ENCODE results near the gene SHB. TPM values are rescaled to one million over a fixed set of nuclear protein-coding genes. Genes with fewer than 3 reads are reported as not detected.

The SHB gene
- polyA plus RNA-seq, 4 donors, result 8.9 to 22.2 (median 14.0) TPM

GRCh38 chr9:38071470-38072134, 2.6 kb upstream of the SHB start:
- peaks cover 0 to 14% (median 6%) of the 10 kb centered on the region in 3 donors for H3K4me1 ChIP-seq (ENCODE audit: control insufficient read depth in 3 of 3, insufficient read depth in 2 of 3, low read depth in 1 of 3, low read length in 2 of 3)
- whole genome bisulfite sequencing, 3 donors, result 57 to 71% (median 62%) methylated on average over 7 of the region's 7 CpGs
- H3K27ac ChIP-seq (ENCODE audit: low read depth in 1 of 3, low read length in 2 of 3), result no peak overlapping the region
- H3K9me3 ChIP-seq (ENCODE audit: control insufficient read depth in 2 of 2, insufficient read depth in 1 of 2, low read depth in 1 of 2, low read length in 1 of 2), result peaks cover 0 to 4% of the 10 kb centered on the region in 2 donors
- H3K36me3 ChIP-seq (ENCODE audit: control insufficient read depth in 3 of 3, insufficient read depth in 2 of 3, low read depth in 1 of 3, low read length in 3 of 3), result no peaks in the 10 kb centered on the region
- no peak for FAIRE-seq
- no peaks in the 10 kb centered on the region for H3K27me3 ChIP-seq (ENCODE audit: control insufficient read depth in 3 of 3, insufficient read depth in 3 of 3, low read length in 3 of 3)
- DNase-seq, result no peak
- no peak overlapping the region for H3K4me3 ChIP-seq (ENCODE audit: low read depth in 1 of 3, low read length in 3 of 3)

GRCh38 chr9:38067859-38068681, 957 bp downstream of the SHB start:
- Histone ChIP-seq H3K4me3 (ENCODE audit: low read depth in 1 of 3, low read length in 3 of 3) (peak overlapping the region; percentile 89 to 93 (median 93)), H3K36me3 (ENCODE audit: control insufficient read depth in 3 of 3, insufficient read depth in 2 of 3, low read depth in 1 of 3, low read length in 3 of 3) (peaks cover 0 to 27% (median 0%) of the 10 kb centered on the region in 3 donors), H3K9me3 (ENCODE audit: control insufficient read depth in 2 of 2, insufficient read depth in 1 of 2, low read depth in 1 of 2, low read length in 1 of 2) (no peaks in the 10 kb centered on the region), H3K27ac (ENCODE audit: low read depth in 1 of 3, low read length in 2 of 3) (peak overlapping the region; percentile 86 to 90 (median 88)), H3K27me3 (ENCODE audit: control insufficient read depth in 3 of 3, insufficient read depth in 3 of 3, low read length in 3 of 3) (no peaks in the 10 kb centered on the region), H3K4me1 (ENCODE audit: control insufficient read depth in 3 of 3, insufficient read depth in 2 of 3, low read depth in 1 of 3, low read length in 2 of 3) (peaks cover 5 to 39% (median 13%) of the 10 kb centered on the region in 3 donors)
- no peak for FAIRE-seq
- DNase-seq, result peak in 1 of 2 donors; percentile 66
- WGBS, 3 donors, result 0 to 1% (median 0%) methylated on average over 76 to 107 of the region's 107 CpGs

- peaks cover 0 to 30% (median 0%) of the 10 kb centered on the region in 3 donors for H3K36me3 ChIP-seq (ENCODE audit: control insufficient read depth in 3 of 3, insufficient read depth in 2 of 3, low read depth in 1 of 3, low read length in 3 of 3)
- WGBS, 3 donors, result 2 to 4% (median 3%) methylated on average over 47 of the region's 47 CpGs
- peak overlapping the region; percentile 89 to 93 (median 93) for H3K4me3 ChIP-seq (ENCODE audit: low read depth in 1 of 3, low read length in 3 of 3)
- DNase-seq (peak; percentile 63 to 72), FAIRE-seq (no peak)
- peaks cover 10 to 48% (median 13%) of the 10 kb centered on the region in 3 donors for H3K4me1 ChIP-seq (ENCODE audit: control insufficient read depth in 3 of 3, insufficient read depth in 2 of 3, low read depth in 1 of 3, low read length in 2 of 3)
- H3K9me3 ChIP-seq (ENCODE audit: control insufficient read depth in 2 of 2, insufficient read depth in 1 of 2, low read depth in 1 of 2, low read length in 1 of 2), result peaks cover 0 to 5% of the 10 kb centered on the region in 2 donors
- H3K27me3 ChIP-seq (ENCODE audit: control insufficient read depth in 3 of 3, insufficient read depth in 3 of 3, low read length in 3 of 3), result no peaks in the 10 kb centered on the region
- H3K27ac ChIP-seq (ENCODE audit: low read depth in 1 of 3, low read length in 2 of 3), result peak overlapping the region; percentile 86 to 90 (median 88)
Measured at GRCh38 chr9:38066914-38067858, 1.8 kb downstream of the SHB start.

- Histone ChIP-seq H3K27me3 (ENCODE audit: control insufficient read depth in 3 of 3, insufficient read depth in 3 of 3, low read length in 3 of 3) (no peaks in the 10 kb centered on the region), H3K27ac (ENCODE audit: low read depth in 1 of 3, low read length in 2 of 3) (peak overlapping the region; percentile 16 to 88 (median 86)), H3K4me3 (ENCODE audit: low read depth in 1 of 3, low read length in 3 of 3) (peak overlapping the region in 2 of 3 donors; percentile 93), H3K4me1 (ENCODE audit: control insufficient read depth in 3 of 3, insufficient read depth in 2 of 3, low read depth in 1 of 3, low read length in 2 of 3) (peaks cover 13 to 55% (median 13%) of the 10 kb centered on the region in 3 donors), H3K9me3 (ENCODE audit: control insufficient read depth in 2 of 2, insufficient read depth in 1 of 2, low read depth in 1 of 2, low read length in 1 of 2) (peaks cover 0 to 5% of the 10 kb centered on the region in 2 donors), H3K36me3 (ENCODE audit: control insufficient read depth in 3 of 3, insufficient read depth in 2 of 3, low read depth in 1 of 3, low read length in 3 of 3) (peaks cover 0 to 32% (median 0%) of the 10 kb centered on the region in 3 donors)
- DNase-seq, result peak; percentile 69 to 71
- 16 to 52% (median 39%) methylated on average over 7 of the region's 7 CpGs for whole genome bisulfite sequencing, 3 donors
- FAIRE-seq, result no peak
Measured at GRCh38 chr9:38066197-38066913, 2.7 kb downstream of the SHB start.

- Histone ChIP-seq H3K4me1 (ENCODE audit: control insufficient read depth in 3 of 3, insufficient read depth in 2 of 3, low read depth in 1 of 3, low read length in 2 of 3) (peaks cover 11 to 57% (median 13%) of the 10 kb centered on the region in 3 donors), H3K9me3 (ENCODE audit: control insufficient read depth in 2 of 2, insufficient read depth in 1 of 2, low read depth in 1 of 2, low read length in 1 of 2) (peaks cover 0 to 5% of the 10 kb centered on the region in 2 donors), H3K27ac (ENCODE audit: low read depth in 1 of 3, low read length in 2 of 3) (peak overlapping the region; percentile 54 to 88 (median 86)), H3K27me3 (ENCODE audit: control insufficient read depth in 3 of 3, insufficient read depth in 3 of 3, low read length in 3 of 3) (no peaks in the 10 kb centered on the region), H3K36me3 (ENCODE audit: control insufficient read depth in 3 of 3, insufficient read depth in 2 of 3, low read depth in 1 of 3, low read length in 3 of 3) (peaks cover 0 to 40% (median 0%) of the 10 kb centered on the region in 3 donors), H3K4me3 (ENCODE audit: low read depth in 1 of 3, low read length in 3 of 3) (peak overlapping the region in 2 of 3 donors; percentile 93)
- DNase-seq, result peak; percentile 35 to 55
- 32 to 55% (median 44%) methylated on average over 9 of the region's 9 CpGs for WGBS, 3 donors
- no peak for FAIRE-seq
Measured at GRCh38 chr9:38065369-38066075, 3.5 kb downstream of the SHB start.

DNA sequence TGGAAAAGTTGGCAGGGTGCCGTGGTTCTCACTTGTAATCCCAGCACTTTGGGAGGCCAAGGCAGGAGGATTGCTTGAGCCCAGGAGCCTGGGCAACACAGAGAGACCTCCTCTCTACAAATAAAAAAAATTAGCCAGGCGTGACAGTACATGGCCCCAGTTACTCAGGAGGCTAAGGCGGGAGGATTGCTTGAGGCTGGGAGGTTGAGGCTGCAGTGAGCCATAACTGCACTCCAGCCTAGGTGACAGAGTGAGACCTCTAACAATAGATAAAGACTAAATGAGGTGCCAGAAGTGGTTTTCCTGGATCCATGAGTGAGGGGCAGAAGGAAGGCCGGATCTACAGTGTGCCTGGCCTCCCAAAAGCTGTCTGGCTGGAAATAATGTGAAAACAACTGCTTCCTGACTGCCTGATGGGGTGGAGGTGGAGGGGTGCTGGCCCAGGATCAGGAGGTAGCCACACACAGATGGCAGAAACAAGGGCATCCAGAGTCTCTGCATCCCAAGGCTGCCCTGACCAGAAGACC, 4.1 kb downstream of the SHB start:
- Histone ChIP-seq H3K4me1 (ENCODE audit: control insufficient read depth in 3 of 3, insufficient read depth in 2 of 3, low read depth in 1 of 3, low read length in 2 of 3) (peaks cover 7 to 52% (median 13%) of the 10 kb centered on the region in 3 donors), H3K9me3 (ENCODE audit: control insufficient read depth in 2 of 2, insufficient read depth in 1 of 2, low read depth in 1 of 2, low read length in 1 of 2) (peaks cover 0 to 5% of the 10 kb centered on the region in 2 donors), H3K27me3 (ENCODE audit: control insufficient read depth in 3 of 3, insufficient read depth in 3 of 3, low read length in 3 of 3) (no peaks in the 10 kb centered on the region), H3K27ac (ENCODE audit: low read depth in 1 of 3, low read length in 2 of 3) (peak overlapping the region in 1 of 3 donors; percentile 2), H3K36me3 (ENCODE audit: control insufficient read depth in 3 of 3, insufficient read depth in 2 of 3, low read depth in 1 of 3, low read length in 3 of 3) (peaks cover 0 to 40% (median 0%) of the 10 kb centered on the region in 3 donors), H3K4me3 (ENCODE audit: low read depth in 1 of 3, low read length in 3 of 3) (no peak overlapping the region)
- DNase-seq (no peak), FAIRE-seq (no peak)
- WGBS, 3 donors, result 84 to 86% (median 86%) methylated on average over 4 of the region's 4 CpGs

GRCh38 chr9:38063363-38063707, 5.7 kb downstream of the SHB start:
- Histone ChIP-seq H3K36me3 (ENCODE audit: control insufficient read depth in 3 of 3, insufficient read depth in 2 of 3, low read depth in 1 of 3, low read length in 3 of 3) (peaks cover 0 to 50% (median 0%) of the 10 kb centered on the region in 3 donors), H3K27ac (ENCODE audit: low read depth in 1 of 3, low read length in 2 of 3) (peak overlapping the region in 1 of 3 donors; percentile 34), H3K4me3 (ENCODE audit: low read depth in 1 of 3, low read length in 3 of 3) (no peak overlapping the region), H3K9me3 (ENCODE audit: control insufficient read depth in 2 of 2, insufficient read depth in 1 of 2, low read depth in 1 of 2, low read length in 1 of 2) (peaks cover 0 to 5% of the 10 kb centered on the region in 2 donors), H3K4me1 (ENCODE audit: control insufficient read depth in 3 of 3, insufficient read depth in 2 of 3, low read depth in 1 of 3, low read length in 2 of 3) (peaks cover 7 to 52% (median 13%) of the 10 kb centered on the region in 3 donors), H3K27me3 (ENCODE audit: control insufficient read depth in 3 of 3, insufficient read depth in 3 of 3, low read length in 3 of 3) (no peaks in the 10 kb centered on the region)
- WGBS, 3 donors, result 46 to 62% (median 61%) methylated on average over 2 of the region's 2 CpGs
- DNase-seq (no peak), FAIRE-seq (no peak)
